Endothelial cell (in vitro differentiated cells): ENCODE data around the gene GALNT14. TPM values are rescaled to one million over a fixed set of nuclear protein-coding genes. Genes with fewer than 3 reads are reported as not detected.

Experiments
- DNase-seq: peaks from one replicate; pipeline ENCODE4 v3.0.0; 2021; ENCODE audit warnings: low spot score
- H3K27ac Mint-ChIP-seq: one replicate; pipeline ENCODE4 v1.8.0; 2021; ENCODE audit warnings: mixed read lengths, inconsistent platforms; ENCODE audit not compliant: unreplicated experiment
- H3K27me3 Mint-ChIP-seq: one replicate; pipeline ENCODE4 v1.8.0; 2021; ENCODE audit warnings: mild to moderate bottlenecking, moderate library complexity, mixed read lengths, inconsistent platforms; ENCODE audit not compliant: unreplicated experiment
- H3K36me3 Mint-ChIP-seq: one replicate; pipeline ENCODE4 v1.8.0; 2021; ENCODE audit warnings: mild to moderate bottlenecking, low read depth, mixed read lengths, inconsistent platforms; ENCODE audit not compliant: unreplicated experiment
- H3K4me1 Mint-ChIP-seq: one replicate; pipeline ENCODE4 v1.8.0; 2021; ENCODE audit warnings: mild to moderate bottlenecking, mixed read lengths, inconsistent platforms; ENCODE audit not compliant: unreplicated experiment
- H3K4me3 Mint-ChIP-seq: one replicate; pipeline ENCODE4 v1.8.0; 2021; ENCODE audit warnings: mild to moderate bottlenecking, mixed read lengths, inconsistent platforms; ENCODE audit not compliant: unreplicated experiment
- H3K9me3 Mint-ChIP-seq: one replicate; pipeline ENCODE4 v1.8.0; 2021; ENCODE audit warnings: mixed read lengths, inconsistent platforms; ENCODE audit not compliant: unreplicated experiment
- CTCF ChIP-seq: fragments of 200-600 bp; sonication (generic); IDR thresholded peaks from one replicate; pipeline ENCODE4 v1.5.0; 2021; ENCODE audit warnings: antibody characterized with exemption; ENCODE audit not compliant: unreplicated experiment
- total RNA-seq: library from RNA; stranded (reverse); fragmentation: NEBNext Ultra II Directional; extraction: Animal tissue kit (Norgen Biotek cat#: 25700); gene quantifications from one replicate; pipeline ENCODE4 v1.2.1, GENCODE V29; 2021; ENCODE audit not compliant: unreplicated experiment

Gene GALNT14
- total RNA-seq, 1 donor from 2014 or later = 16.8 TPM

DNA sequence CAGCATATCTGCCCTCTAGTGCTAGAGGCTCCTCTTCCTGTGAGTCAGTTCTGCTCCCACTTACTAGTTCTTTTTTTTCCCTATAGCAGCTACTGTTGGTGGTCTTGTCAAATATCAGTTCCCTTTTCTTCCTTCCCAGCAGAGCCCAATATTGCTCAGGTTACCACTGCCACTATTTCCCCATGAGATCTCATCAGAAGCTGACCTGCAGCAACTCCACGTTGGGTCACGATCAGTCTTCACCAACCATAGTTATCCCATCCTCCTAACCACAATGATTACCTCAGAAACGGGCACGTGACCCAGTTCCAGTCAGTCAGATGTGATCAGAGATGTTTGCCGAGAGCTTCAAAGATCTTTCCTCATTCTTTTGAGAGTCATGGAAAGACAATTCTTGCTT, 271.3 kb downstream of the GALNT14 start:
- DNase-seq = no peak
- H3K4me1 Mint-ChIP-seq = no peaks in the 10 kb centered on the region
- H3K4me3 Mint-ChIP-seq = no peak overlapping the region
- no peaks in the 10 kb centered on the region for H3K36me3 Mint-ChIP-seq
- H3K27me3 Mint-ChIP-seq = peaks cover 2% of the 10 kb centered on the region
- no peaks in the 10 kb centered on the region for H3K9me3 Mint-ChIP-seq
- H3K27ac Mint-ChIP-seq = no peak overlapping the region
- no peak for TF ChIP-seq CTCF

- Mint-ChIP-seq H3K4me1 (no peaks in the 10 kb centered on the region), H3K27ac (no peak overlapping the region)
These were observed 272.2 kb downstream of the GALNT14 start for GRCh38 chr2:30865892-30866681.

GRCh38 chr2:30865243-30865642, 273.0 kb downstream of the GALNT14 start:
- Mint-ChIP-seq H3K27ac (no peak overlapping the region), H3K4me3 (no peak overlapping the region), H3K4me1 (no peaks in the 10 kb centered on the region), H3K36me3 (no peaks in the 10 kb centered on the region), H3K27me3 (peaks cover 2% of the 10 kb centered on the region), H3K9me3 (no peaks in the 10 kb centered on the region)
- no peak for TF ChIP-seq CTCF
- no peak for DNase-seq

More at GRCh38 chr2:30865892-30866681, 272.2 kb downstream of the GALNT14 start:
- DNase-seq = no peak
- no peak for TF ChIP-seq CTCF
- Mint-ChIP-seq H3K9me3 (no peaks in the 10 kb centered on the region), H3K36me3 (no peaks in the 10 kb centered on the region), H3K4me3 (no peak overlapping the region), H3K27me3 (peaks cover 2% of the 10 kb centered on the region)

DNA sequence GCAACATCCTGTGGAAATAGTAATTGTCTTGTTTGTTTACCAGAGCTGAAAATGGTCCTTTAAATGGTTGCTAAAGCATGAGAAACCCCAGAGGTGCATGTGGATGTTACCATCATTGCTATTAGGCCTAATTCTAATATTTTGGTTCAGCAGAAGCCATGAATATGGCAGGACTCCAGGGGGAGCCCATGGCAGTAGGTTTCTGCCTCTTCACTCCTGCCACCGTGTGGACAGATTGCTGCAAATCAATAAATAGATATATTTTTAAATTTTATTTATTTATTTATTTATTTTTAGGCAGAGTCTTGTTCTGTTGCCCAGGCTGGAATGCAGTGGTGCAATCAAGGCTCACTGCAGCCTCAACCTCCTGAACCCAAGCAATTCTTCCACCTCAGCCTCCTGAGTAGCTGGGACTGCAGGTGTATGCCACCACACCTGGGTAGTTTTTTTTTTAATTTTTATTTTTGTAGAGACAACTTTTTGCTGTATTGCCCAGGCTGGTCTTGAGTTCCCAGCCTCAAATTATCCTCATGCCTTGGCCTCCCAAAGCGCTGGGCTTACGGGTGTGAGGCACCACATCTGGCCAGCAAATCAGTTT, 276.1 kb downstream of the GALNT14 start:
- no peak overlapping the region for H3K4me3 Mint-ChIP-seq
- no peak overlapping the region for H3K27ac Mint-ChIP-seq
- no peaks in the 10 kb centered on the region for H3K36me3 Mint-ChIP-seq
- DNase-seq = peak; percentile 70
- no peaks in the 10 kb centered on the region for H3K9me3 Mint-ChIP-seq
- peak; percentile 82 for TF ChIP-seq CTCF
- H3K4me1 Mint-ChIP-seq = no peaks in the 10 kb centered on the region
- H3K27me3 Mint-ChIP-seq = peaks cover 2% of the 10 kb centered on the region

GRCh38 chr2:30860726-30861125, 277.5 kb downstream of the GALNT14 start:
- H3K9me3 Mint-ChIP-seq = no peaks in the 10 kb centered on the region
- H3K36me3 Mint-ChIP-seq = no peaks in the 10 kb centered on the region
- H3K4me1 Mint-ChIP-seq = no peaks in the 10 kb centered on the region
- no peak overlapping the region for H3K4me3 Mint-ChIP-seq
- H3K27me3 Mint-ChIP-seq = no peaks in the 10 kb centered on the region
- TF ChIP-seq CTCF = no peak
- DNase-seq = no peak
- no peak overlapping the region for H3K27ac Mint-ChIP-seq
